Epithelial cell of proximal tubule (primary cell): ENCODE data around the gene KLF2. TPM values are rescaled to one million over a fixed set of nuclear protein-coding genes. Genes with fewer than 3 reads are reported as not detected.

Experiments used
- DNase-seq: peaks from one replicate; pipeline ENCODE4 v3.0.0-alpha.2; 2011; ENCODE audit warnings: low read depth
- H3K4me3 ChIP-seq: 2 replicates; pipeline ENCODE4 v1.5.1; 2011; ENCODE audit warnings: low read depth, mild to moderate bottlenecking, low read length
- total RNA-seq: library from RNA; depleted of rRNA; stranded (reverse); fragments of >200 nt; gene quantifications from 2 replicates; pipeline ENCODE4 v1.2.3, GENCODE V29; 2015
- TF ChIP-seq, protein P1 (sequence below): conservative IDR thresholded peaks from 2 replicates; pipeline ENCODE4 v1.5.1; 2012; ENCODE audit warnings: low read depth, mild to moderate bottlenecking, low read length

Gene KLF2
- total RNA-seq, 1 donor from 2014 or later: 1.3 TPM

DNA sequence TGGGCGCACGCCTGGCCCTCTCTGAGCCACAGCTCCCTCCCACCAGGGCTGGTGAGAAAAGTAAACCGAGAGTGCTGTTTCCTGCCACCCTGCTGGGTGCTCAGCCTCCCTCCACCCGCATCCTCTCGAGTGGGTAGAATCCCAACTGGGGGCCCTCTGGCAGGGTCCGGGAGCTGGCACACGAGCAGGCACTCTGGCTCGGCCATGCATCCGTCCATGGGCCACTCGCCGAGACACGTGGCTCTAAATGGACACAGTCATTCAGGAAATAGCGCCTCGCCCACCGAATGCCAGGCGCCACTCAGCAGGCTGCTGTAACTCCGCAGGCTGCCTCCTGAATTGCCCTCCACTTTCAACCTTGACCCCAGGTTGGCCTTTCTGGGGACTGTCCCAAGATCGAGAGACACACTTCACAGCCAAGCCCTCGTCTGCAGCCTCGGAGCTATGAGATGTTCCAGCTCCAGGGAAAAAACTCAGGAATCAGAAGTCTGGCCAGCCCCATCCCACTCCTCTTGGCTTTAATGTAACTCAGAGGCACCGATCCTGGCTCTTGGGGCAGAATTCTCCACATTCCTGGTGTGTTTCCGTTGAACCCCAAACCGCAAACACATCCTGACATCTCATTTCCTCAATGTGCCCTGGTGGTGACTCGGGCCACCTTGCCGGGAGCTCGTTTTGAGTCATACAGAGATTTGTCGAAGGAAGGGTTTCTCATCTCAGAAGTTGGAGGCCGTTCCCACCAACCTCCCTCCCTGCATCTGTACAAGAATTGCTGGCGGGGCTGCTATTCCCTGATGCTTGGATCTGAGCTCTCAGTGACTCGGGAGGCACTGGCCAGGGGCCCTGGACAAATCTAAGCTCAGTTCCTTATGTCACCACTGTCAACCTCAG lies 14.1 kb downstream of the KLF2 start:
- no peak overlapping the region for H3K4me3 ChIP-seq
- TF ChIP-seq, protein P1, sequence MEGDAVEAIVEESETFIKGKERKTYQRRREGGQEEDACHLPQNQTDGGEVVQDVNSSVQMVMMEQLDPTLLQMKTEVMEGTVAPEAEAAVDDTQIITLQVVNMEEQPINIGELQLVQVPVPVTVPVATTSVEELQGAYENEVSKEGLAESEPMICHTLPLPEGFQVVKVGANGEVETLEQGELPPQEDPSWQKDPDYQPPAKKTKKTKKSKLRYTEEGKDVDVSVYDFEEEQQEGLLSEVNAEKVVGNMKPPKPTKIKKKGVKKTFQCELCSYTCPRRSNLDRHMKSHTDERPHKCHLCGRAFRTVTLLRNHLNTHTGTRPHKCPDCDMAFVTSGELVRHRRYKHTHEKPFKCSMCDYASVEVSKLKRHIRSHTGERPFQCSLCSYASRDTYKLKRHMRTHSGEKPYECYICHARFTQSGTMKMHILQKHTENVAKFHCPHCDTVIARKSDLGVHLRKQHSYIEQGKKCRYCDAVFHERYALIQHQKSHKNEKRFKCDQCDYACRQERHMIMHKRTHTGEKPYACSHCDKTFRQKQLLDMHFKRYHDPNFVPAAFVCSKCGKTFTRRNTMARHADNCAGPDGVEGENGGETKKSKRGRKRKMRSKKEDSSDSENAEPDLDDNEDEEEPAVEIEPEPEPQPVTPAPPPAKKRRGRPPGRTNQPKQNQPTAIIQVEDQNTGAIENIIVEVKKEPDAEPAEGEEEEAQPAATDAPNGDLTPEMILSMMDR: no peak
- no peak for DNase-seq

DNA sequence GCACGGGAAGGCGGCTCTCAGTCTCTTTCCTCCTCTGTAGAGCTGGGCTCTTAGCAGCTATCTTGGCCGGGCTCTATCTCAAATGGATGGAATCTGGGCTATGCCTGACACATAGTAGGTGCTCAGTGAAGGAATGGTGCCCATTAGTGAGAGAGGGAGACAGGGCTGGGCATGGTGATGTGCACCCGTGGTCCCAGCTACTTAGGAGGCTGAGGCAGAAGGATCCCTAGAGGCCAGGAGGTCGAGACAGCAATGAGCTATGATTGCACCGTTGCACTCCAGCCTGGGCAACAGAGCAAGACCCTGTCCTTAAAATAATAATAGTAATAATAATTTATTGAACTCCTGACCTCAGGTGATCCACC lies 14.7 kb downstream of the KLF2 start:
- H3K4me3 ChIP-seq: no peak overlapping the region
- no peak for DNase-seq
- TF ChIP-seq, protein P1: no peak

DNA sequence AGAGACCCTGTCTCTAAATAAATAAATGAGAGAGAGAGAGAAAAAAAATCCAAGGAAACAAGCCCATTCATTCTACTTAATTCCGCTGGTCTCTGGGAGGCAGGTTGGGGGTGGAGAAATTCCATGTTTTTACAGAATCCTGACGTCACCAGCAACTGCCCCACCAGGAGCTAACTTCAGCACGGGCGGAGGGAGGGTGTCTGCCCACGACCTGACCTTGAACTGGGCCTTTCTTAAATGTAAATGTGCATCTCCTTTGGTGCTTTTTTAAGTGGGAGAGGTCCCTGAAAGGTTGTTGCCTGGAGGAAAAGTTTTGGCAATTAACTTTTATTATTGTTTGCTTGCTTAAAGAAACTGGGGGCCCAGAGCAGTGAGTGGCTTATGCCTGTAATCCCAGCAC lies 15.5 kb downstream of the KLF2 start:
- TF ChIP-seq, protein P1: no peak
- DNase-seq: no peak
- H3K4me3 ChIP-seq: no peak overlapping the region

DNA sequence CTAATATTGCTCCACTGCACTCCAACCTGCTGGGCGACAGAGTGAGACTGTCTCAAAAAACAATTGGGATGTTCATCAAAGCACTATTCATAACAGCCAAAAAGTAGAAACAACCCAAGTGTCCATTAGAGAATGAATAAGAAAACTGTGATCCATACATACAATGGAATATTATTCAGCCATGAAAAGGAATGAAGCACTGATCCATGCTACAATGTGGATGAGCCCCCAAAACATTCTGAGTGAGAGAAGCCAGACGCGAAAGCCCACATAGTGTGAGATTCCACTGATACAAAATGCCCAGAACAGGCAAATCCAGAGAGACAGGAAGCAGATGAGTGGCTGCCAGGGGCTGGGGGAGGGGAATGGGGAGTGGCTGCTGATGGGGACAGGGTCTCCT lies 16.0 kb downstream of the KLF2 start:
- no peak for DNase-seq
- no peak overlapping the region for H3K4me3 ChIP-seq
- TF ChIP-seq, protein P1: no peak

DNA sequence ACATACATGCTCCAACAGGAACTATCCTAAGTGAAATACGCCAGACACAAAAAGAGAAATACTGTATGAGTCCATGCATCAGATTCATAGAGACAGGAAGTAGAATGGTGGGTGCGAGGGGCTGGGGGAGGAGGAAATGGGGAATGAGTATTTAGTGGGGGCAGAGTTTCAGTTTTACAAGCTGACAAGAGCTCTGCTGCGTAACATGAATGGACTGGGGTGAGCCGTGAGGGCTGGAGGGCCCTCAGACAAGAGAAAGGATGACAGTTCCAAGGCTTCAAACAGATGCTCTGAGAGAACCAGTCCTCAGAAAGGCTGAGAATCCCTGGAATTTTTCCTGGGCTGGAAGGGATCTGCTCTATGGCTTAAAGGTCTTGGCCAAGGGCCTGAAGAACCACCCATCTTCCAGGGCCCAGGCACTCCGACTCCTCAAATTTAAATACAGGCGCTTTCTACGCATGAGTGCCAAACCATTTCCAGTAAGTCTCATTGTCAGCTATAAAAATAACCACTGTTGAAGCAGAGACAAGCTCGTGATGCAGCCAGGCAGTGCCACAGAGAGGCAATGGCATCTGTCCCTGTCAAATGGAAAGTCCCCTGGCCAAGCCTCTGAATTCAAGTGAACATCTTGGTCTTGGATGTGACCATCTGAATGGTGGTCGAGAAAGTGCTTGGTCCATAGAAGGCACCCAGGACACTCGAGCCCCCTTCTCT lies 17.5 kb downstream of the KLF2 start:
- TF ChIP-seq, protein P1: no peak
- H3K4me3 ChIP-seq: no peak overlapping the region
- no peak for DNase-seq

DNA sequence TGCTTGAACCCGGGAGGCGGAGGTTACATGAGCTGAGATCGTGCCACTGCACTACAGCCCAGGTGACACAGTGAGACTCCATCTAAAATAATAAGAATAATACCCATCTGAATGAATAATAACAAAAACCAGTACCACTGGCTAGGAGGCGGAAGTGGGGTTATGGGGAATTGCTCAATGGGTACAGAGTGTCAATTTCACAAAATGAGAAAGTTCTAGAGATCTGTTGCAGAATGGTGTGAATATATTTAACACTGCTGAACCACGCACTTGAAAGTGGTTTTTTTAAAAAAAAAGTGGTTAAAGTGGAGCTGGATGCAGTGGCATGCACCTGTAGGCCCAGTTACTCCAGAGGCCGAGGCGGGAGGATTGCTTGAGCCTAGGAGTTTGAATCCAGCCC lies 18.5 kb downstream of the KLF2 start:
- TF ChIP-seq, protein P1: no peak
- no peak for DNase-seq
- H3K4me3 ChIP-seq: no peak overlapping the region
